GM13977 (cell line): Measurements from ENCODE around the gene ETDA.
"Not testable (repeated sequence)": the region's sequence is repeated elsewhere in the genome, so short reads cannot be mapped to it uniquely, and the experiment has no call there.

Source experiments
- DNase-seq: peaks from one replicate; pipeline ENCODE4 v3.0.0; 2012; ENCODE audit warnings: low spot score
- in situ Hi-C: fragments of 300-500 bp; cut with MboI; formaldehyde crosslinking; loops from one replicate; pipeline ENCODE4 v1.12.0; 2022; ENCODE audit warnings: low sequenced_read_pairs, low pct_unique_long_range_greater_than_20kb, mixed read lengths, inconsistent platforms; ENCODE audit not compliant: unreplicated experiment
- TF ChIP-seq, protein P1 (sequence below): IDR thresholded peaks from 2 replicates; pipeline ENCODE4 v1.5.1; 2012; ENCODE audit warnings: mild to moderate bottlenecking, control low read depth; ENCODE audit not compliant: insufficient read depth; ENCODE audit errors: extremely low read depth, missing control alignments

Gene ETDA

DNA sequence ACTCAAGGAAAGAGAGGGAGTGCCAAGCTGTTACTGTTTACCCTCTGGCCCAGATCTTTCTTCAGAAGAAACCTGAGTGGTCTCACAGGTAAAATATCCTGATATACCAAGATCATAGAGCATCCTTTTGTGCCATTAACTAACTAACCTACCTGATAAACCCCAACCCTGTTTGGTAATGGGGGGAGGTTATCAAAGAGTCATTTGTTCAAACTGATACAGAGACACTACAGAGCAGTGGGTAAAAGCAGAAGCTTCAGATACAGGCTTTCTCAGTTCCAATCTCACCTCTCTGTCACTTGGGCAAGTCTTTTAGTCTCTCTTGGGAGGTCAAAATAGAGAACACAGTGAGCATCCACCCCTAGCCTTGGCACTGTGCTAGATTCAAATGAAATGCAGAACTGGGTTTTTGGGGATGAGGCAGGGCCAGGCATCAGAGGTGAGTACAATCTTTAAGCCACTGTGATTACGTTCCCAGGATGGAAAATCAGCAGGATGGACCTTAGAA, at the start of gene ETDA:
TSS of gene ETDA (plus strand) at position 51 of the 508 bp plus-strand sequence. CDS start 1,216 bp downstream, outside the sequence.
- DNase-seq, in situ Hi-C loops: not testable (repeated sequence)

DNA sequence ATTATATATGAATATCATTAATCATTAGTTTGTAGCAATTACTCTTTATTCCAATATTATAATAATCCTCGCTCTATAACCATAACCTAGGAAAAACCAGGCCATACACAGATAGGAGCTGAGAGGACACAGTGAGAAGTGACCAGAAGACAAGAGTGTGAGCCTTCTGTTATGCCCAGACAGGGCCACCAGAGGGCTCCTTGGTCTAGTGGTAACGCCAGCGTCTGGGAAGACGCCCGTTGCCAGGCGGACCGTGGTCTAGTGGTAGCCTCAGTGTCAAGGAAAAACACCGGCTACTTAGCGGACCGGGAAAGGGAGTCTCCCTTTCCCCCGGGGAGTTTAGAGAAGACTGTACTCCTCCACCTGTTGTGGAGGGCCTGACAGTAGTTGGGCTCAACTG, 45.4 kb upstream of the ETDA start:
- in situ Hi-C loops: loop anchor here (25.0 kb wide), 2 partner anchors 94 to 244 kb away; partner anchors contain the start of gene ETDB
- TF ChIP-seq, protein P1, sequence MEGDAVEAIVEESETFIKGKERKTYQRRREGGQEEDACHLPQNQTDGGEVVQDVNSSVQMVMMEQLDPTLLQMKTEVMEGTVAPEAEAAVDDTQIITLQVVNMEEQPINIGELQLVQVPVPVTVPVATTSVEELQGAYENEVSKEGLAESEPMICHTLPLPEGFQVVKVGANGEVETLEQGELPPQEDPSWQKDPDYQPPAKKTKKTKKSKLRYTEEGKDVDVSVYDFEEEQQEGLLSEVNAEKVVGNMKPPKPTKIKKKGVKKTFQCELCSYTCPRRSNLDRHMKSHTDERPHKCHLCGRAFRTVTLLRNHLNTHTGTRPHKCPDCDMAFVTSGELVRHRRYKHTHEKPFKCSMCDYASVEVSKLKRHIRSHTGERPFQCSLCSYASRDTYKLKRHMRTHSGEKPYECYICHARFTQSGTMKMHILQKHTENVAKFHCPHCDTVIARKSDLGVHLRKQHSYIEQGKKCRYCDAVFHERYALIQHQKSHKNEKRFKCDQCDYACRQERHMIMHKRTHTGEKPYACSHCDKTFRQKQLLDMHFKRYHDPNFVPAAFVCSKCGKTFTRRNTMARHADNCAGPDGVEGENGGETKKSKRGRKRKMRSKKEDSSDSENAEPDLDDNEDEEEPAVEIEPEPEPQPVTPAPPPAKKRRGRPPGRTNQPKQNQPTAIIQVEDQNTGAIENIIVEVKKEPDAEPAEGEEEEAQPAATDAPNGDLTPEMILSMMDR: peak; percentile 43
- DNase-seq: not testable (repeated sequence)

DNA sequence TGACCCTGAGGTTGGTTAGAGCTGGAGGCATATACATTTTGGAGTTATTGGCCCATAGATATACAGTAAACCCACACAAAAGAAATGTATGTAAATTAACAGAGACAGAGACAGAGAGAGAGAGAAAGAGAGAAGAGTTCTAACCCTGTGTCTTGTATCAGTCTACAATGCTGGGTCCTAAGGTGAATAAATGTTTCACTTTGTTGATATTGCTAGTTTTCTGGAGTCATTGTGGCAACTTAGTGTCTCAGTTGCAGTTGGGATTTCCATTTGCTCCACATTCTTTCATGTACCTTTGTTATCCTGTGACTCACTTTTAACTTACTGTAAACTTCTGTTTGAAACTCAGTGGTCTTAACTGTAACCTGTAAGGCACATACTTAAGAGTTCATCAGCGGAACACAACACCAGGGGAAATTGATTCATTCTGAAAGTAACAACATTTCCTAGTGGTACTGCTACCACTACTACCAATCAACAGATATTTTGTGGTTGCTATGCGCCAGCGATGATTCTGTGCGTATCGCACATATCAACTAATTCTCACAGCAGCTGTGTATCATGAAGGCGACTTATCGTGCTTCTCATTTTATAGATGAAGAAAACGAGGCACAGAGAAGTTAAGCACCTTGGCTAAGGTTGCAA, 38.5 kb upstream of the ETDA start:
- in situ Hi-C loops: loop anchor here (25.0 kb wide), 2 partner anchors 101 to 251 kb away; partner anchors contain the start of gene ETDB
- TF ChIP-seq, protein P1: no peak
- no peak for DNase-seq

DNA sequence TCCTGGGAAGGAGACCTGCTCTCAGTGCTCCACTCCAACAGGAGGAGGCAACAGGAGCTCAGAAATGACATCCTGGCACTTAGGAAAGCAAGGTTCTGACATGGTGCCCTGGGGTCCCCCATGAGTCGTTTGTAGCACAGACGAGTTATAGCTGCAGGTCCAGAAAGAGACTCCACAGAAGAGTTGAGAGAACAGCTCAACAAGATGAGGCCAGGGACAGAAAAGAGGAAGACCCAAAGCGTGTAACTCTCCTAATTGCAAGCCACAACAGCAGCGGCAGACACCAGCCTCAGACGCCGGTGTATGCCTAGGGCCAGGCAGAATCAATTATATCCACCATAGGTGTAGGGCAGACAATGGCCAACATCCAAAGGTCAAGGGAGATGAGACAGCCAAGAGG, 5.9 kb upstream of the ETDA start:
- in situ Hi-C loops, DNase-seq: not testable (repeated sequence)

DNA sequence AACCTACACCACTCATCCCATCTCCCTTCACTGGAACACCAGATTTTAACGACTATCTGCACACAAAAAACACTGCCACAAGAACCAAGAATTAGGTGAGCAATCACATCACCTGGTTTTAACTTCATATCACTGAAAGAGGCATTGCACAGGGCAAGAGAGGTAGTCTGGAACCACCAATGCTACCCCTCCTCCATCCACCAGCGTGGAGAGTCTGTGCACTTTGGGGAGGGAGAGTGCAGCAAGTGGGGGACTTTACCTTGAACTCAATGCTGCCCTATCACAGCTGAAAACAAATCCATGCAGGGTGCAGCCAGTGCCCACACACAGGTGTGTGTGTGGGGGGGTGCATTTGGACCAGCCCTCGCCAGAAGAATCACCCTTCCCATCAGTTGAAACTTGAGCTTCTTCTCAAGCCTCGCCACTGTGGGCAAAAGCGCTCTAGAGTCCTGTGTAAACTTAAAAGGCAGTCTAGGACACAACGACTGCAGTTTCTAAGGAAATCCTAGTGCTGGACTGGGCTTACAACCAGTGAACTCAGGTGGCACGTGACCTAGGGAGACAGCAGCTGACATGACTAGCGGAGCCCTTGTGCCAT, 4.3 kb downstream of the ETDA start:
- DNase-seq, in situ Hi-C loops: not testable (repeated sequence)

DNA sequence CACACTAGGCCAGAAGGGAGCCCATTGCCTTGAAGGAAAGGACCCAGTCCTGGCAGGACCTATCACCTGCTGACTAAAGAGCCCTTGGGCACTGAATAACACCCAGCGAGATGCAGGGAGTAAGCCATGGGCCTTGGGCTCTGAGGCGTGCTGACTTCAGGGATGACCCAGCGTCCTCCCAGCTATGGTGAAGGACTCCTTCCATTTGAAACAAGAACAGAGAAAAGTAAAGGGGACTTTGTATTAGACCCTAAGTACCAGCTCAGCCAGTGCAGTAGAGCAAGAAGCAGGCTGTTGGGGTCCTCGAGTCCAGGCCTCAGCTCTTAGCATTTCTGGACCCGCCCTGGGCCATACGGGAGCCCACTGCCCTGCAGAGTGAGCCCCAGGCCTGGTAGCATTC, 5.1 kb downstream of the ETDA start:
- no peak for DNase-seq

DNA sequence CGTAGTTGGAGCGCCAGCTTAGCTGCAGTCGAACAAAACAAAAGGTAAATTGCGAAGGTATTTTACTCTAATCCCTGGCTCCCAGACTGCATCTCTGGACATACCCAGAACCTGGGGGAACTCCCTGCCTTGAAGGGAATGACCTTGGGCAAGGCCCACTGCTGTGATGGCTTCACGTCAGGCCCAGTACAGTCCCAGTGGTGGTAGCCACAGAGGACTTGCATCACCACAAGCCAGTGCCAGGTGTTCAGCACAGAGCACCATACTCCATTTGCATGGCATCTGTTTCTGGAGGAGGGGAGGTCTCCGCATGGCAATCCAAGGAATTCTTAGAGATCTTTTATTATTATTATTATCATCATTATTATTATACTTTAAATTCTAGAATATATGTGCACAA, 5.6 kb downstream of the ETDA start:
- in situ Hi-C loops: no loop called here
- DNase-seq: no peak
- TF ChIP-seq, protein P1: no peak

More for the DNA sequence above, 5.1 kb downstream of the ETDA start:
- TF ChIP-seq, protein P1: no peak
- in situ Hi-C loops: no loop called here

DNA sequence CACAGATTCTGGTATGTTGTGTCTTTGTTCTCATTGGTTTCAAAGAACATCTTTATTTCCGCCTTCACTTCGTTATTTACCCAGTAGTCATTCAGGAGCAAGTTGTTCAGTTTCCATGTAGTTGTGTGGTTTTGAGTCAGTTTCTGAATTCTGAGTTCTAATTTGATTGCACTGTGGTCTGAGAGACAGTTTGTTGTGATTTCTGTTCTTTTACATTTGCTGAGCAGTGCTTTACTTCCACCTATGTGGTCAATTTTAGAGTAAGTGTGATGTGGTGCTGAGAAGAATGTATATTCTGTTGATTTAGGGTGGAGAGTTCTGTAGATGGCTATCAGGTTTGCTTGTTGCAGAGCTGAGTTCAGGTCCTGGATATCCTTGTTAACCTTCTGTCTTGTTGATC, 9.1 kb downstream of the ETDA start:
- in situ Hi-C loops, DNase-seq: not testable (repeated sequence)

DNA sequence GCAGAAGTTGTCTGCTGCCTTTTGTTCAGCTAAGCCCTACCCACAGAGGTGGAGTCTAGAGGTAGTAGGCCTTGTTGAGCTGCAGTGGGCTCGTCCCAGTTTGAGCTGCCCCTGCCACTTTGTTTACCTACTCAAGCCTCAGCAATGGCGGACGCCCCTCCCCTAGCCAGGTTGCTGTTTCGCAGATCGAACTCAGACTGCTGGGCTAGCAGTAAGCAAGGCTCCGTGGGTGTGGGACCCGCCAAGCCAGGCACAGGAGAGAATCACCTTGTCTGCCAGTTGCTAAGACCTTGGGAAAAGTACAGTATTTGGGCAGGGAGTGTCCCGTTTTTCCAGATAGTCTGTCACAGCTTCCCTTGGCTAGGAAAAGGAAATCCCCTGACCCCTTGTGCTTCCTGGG, 11.5 kb downstream of the ETDA start:
- in situ Hi-C loops, DNase-seq: not testable (repeated sequence)
